Loucy (cell line): Measurements from ENCODE around the gene UCN3.

ENCODE experiments used
- EZH2phosphoT487 ChIP-seq: fragments of 200-600 bp; IDR thresholded peaks from 2 replicates; pipeline ENCODE4 v1.6.1; 2018; ENCODE audit warnings: antibody characterized with exemption, mild to moderate bottlenecking, moderate library complexity, borderline replicate concordance
- TF ChIP-seq, protein P1 (sequence below): fragments of 200-600 bp; sonication (generic); conservative IDR thresholded peaks from 2 replicates; pipeline ENCODE4 v1.5.1; 2014; ENCODE audit warnings: mild to moderate bottlenecking, antibody characterized with exemption, low read length

DNA sequence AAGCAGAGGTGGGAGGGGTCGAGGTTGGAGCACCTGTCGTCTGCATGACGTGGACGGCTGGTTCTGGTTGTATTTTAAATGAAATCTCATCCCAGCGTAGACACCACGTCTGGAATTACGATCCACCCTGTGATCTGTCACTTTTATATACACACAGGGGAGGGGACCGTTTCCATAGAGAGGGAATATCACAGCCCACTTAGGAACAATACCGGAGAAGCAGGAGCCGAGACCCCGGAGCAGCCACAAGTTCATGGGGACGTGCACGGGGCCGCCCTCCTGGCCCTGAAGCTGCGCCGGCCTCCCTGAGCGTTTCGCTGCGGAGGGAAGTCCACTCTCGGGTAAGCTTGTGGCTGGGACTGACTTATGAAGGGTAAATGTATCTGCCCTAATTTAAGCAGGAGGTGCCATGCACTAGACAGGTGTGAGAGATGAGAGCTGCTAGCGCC lies at the start of gene UCN3:
- TF ChIP-seq, protein P1, sequence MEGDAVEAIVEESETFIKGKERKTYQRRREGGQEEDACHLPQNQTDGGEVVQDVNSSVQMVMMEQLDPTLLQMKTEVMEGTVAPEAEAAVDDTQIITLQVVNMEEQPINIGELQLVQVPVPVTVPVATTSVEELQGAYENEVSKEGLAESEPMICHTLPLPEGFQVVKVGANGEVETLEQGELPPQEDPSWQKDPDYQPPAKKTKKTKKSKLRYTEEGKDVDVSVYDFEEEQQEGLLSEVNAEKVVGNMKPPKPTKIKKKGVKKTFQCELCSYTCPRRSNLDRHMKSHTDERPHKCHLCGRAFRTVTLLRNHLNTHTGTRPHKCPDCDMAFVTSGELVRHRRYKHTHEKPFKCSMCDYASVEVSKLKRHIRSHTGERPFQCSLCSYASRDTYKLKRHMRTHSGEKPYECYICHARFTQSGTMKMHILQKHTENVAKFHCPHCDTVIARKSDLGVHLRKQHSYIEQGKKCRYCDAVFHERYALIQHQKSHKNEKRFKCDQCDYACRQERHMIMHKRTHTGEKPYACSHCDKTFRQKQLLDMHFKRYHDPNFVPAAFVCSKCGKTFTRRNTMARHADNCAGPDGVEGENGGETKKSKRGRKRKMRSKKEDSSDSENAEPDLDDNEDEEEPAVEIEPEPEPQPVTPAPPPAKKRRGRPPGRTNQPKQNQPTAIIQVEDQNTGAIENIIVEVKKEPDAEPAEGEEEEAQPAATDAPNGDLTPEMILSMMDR = no peak
- TF ChIP-seq EZH2phosphoT487 = no peak
